Panc1 (cell line): ENCODE measurements around the gene ZMYM3.

Experiments used
- CTCF ChIP-seq: fragments of 450-650 bp; IDR thresholded peaks from 2 replicates; pipeline ENCODE4 v1.5.1; 2017; ENCODE audit warnings: mild to moderate bottlenecking
- POLR2AphosphoS5 ChIP-seq: IDR thresholded peaks from 2 replicates; pipeline ENCODE4 v1.6.1; 2012; ENCODE audit warnings: mild to moderate bottlenecking, low read depth, low read length, moderate library complexity
- REST ChIP-seq, 2 experiments: IDR thresholded peaks; 2 replicates each; pipeline ENCODE4 v1.6.1; 2011 to 2012; ENCODE audit warnings: low read depth in 2 of 2, control low read depth in 1 of 2, low read length in 1 of 2, mild to moderate bottlenecking in 1 of 2, moderate library complexity in 1 of 2; ENCODE audit not compliant: insufficient read depth in 1 of 2
- SIN3A ChIP-seq: IDR thresholded peaks from 2 replicates; pipeline ENCODE4 v1.6.1; 2012; ENCODE audit warnings: low read depth, mild to moderate bottlenecking, low read length, moderate library complexity, borderline replicate concordance; ENCODE audit not compliant: insufficient read depth
- TCF7L2 ChIP-seq: IDR thresholded peaks from 2 replicates; pipeline ENCODE4 v1.6.1; 2011; ENCODE audit warnings: mild to moderate bottlenecking, low read depth, low read length, inconsistent platforms

- TF ChIP-seq TCF7L2 (no peak), CTCF (no peak), SIN3A (no peak), REST (IDR thresholded peaks at IDR 0.05; ENCODE audit: insufficient read depth in 1 of 2, low read depth in 2 of 2, low read length in 1 of 2) (no peak), POLR2AphosphoS5 (no peak)
These were observed 3.1 kb downstream of the ZMYM3 start for GRCh38 chrX:71250841-71251240.
